SU-DHL-6 (cell line): ENCODE data around the gene INPP4A.

Source experiments
- H2AFZ ChIP-seq: fragments of 200-600 bp; sonication (generic); 2 replicates; pipeline ENCODE4 v1.6.1; 2014; ENCODE audit warnings: low read depth, mild to moderate bottlenecking, moderate library complexity, mixed read lengths, antibody characterized with exemption, low read length; ENCODE audit not compliant: severe bottlenecking
- H3F3A ChIP-seq: fragments of 200-600 bp; shearing (Covaris generic); 2 replicates; pipeline ENCODE4 v1.6.0; 2016; ENCODE audit warnings: antibody characterized with exemption, mild to moderate bottlenecking; ENCODE audit not compliant: insufficient read depth
- H3K27ac ChIP-seq: fragments of 200-600 bp; sonication (generic); 2 replicates; pipeline ENCODE4 v1.5.1; 2016; ENCODE audit warnings: low read depth, mild to moderate bottlenecking, low read length, moderate library complexity, mixed read lengths
- H3K27me3 ChIP-seq: fragments of 200-600 bp; sonication (generic), shearing (Covaris generic); 2 replicates; pipeline ENCODE4 v1.6.0; 2014; ENCODE audit warnings: mild to moderate bottlenecking, low read length
- H3K36me3 ChIP-seq: fragments of 200-600 bp; sonication (generic); 2 replicates; pipeline ENCODE4 v1.6.1; 2014; ENCODE audit warnings: mild to moderate bottlenecking, low read length, mixed read lengths
- H3K4me2 ChIP-seq: fragments of 300-600, 200-600 bp; shearing (Covaris generic), sonication (generic); 2 replicates; pipeline ENCODE4 v1.6.0; 2014; ENCODE audit warnings: low read length, low read depth, mild to moderate bottlenecking; ENCODE audit not compliant: poor library complexity, severe bottlenecking
- H3K4me3 ChIP-seq: fragments of 200-600 bp; sonication (generic); 2 replicates; pipeline ENCODE4 v1.5.1; 2014; ENCODE audit warnings: antibody characterized with exemption, low read length, mild to moderate bottlenecking, mixed read lengths; ENCODE audit not compliant: insufficient read depth, poor library complexity, severe bottlenecking
- H3K79me2 ChIP-seq: fragments of 200-600 bp; sonication (generic); 2 replicates; pipeline ENCODE4 v1.6.1; 2014; ENCODE audit warnings: mild to moderate bottlenecking, low read length, moderate library complexity; ENCODE audit not compliant: insufficient read depth
- H3K9ac ChIP-seq: fragments of 200-600 bp; sonication (generic); 2 replicates; pipeline ENCODE4 v1.7.0; 2014; ENCODE audit warnings: mild to moderate bottlenecking, low read length
- H3K9me2 ChIP-seq: fragments of 200-600 bp; sonication (generic); replicated peaks from 2 replicates; pipeline ENCODE4 v1.6.1; 2014; ENCODE audit warnings: low read length; ENCODE audit not compliant: insufficient read depth
- H3K9me3 ChIP-seq: fragments of 200-600 bp; sonication (generic); 2 replicates; pipeline ENCODE4 v1.6.1; 2014; ENCODE audit warnings: low read length, mixed read lengths; ENCODE audit not compliant: insufficient read depth
- H4K20me1 ChIP-seq: fragments of 200-600 bp; sonication (generic); 2 replicates; pipeline ENCODE4 v1.6.1; 2014; ENCODE audit warnings: low read depth, mild to moderate bottlenecking, antibody characterized with exemption, low read length, moderate library complexity, mixed read lengths
- CTCF ChIP-seq: fragments of 200-600 bp; sonication (generic); IDR thresholded peaks from one replicate; pipeline ENCODE4 v1.5.1; 2017; ENCODE audit warnings: antibody characterized with exemption, mild to moderate bottlenecking, low read length, moderate library complexity; ENCODE audit not compliant: insufficient read depth, poor library complexity, severe bottlenecking
- EZH2phosphoT487 ChIP-seq: fragments of 200-600 bp; sonication (generic), shearing (Covaris generic); conservative IDR thresholded peaks from 2 replicates; pipeline ENCODE4 v1.6.1; 2018; ENCODE audit warnings: mild to moderate bottlenecking, antibody characterized with exemption, low read length, moderate library complexity, mixed read lengths

INPP4A gene

GRCh38 chr2:98504381-98505109, 59.9 kb downstream of the INPP4A start:
- Histone ChIP-seq H3K27me3 (no peaks in the 10 kb centered on the region), H2AFZ (no peak overlapping the region), H3K79me2 (no peaks in the 10 kb centered on the region), H3K9ac (no peak overlapping the region), H3K4me3 (no peak overlapping the region), H3F3A (no peaks in the 10 kb centered on the region), H3K9me2 (no peaks in the 10 kb centered on the region), H3K9me3 (no peaks in the 10 kb centered on the region), H3K36me3 (no peaks in the 10 kb centered on the region), H3K4me2 (no peak overlapping the region), H3K27ac (no peak overlapping the region), H4K20me1 (no peaks in the 10 kb centered on the region)
- no peak for TF ChIP-seq EZH2phosphoT487
- TF ChIP-seq CTCF, result no peak

- Histone ChIP-seq H3K9ac (no peak overlapping the region), H3K36me3 (no peaks in the 10 kb centered on the region), H3K9me2 (no peaks in the 10 kb centered on the region), H3K9me3 (no peaks in the 10 kb centered on the region), H2AFZ (no peak overlapping the region), H3F3A (no peaks in the 10 kb centered on the region), H3K27me3 (no peaks in the 10 kb centered on the region), H4K20me1 (no peaks in the 10 kb centered on the region), H3K79me2 (no peaks in the 10 kb centered on the region), H3K4me3 (no peak overlapping the region), H3K4me2 (no peak overlapping the region), H3K27ac (no peak overlapping the region)
- TF ChIP-seq CTCF, result no peak
- no peak for TF ChIP-seq EZH2phosphoT487
Measured at GRCh38 chr2:98505311-98505808, 60.7 kb downstream of the INPP4A start.

- Histone ChIP-seq H3K4me2 (no peak overlapping the region), H3K9me2 (no peaks in the 10 kb centered on the region), H3K79me2 (no peaks in the 10 kb centered on the region), H3K36me3 (no peaks in the 10 kb centered on the region), H3K27ac (no peak overlapping the region), H3F3A (no peaks in the 10 kb centered on the region), H4K20me1 (no peaks in the 10 kb centered on the region), H3K4me3 (no peak overlapping the region), H3K27me3 (no peaks in the 10 kb centered on the region), H3K9me3 (no peaks in the 10 kb centered on the region), H2AFZ (no peak overlapping the region), H3K9ac (no peak overlapping the region)
- no peak for TF ChIP-seq EZH2phosphoT487
- TF ChIP-seq CTCF, result no peak
Measured at GRCh38 chr2:98505971-98506664, 61.5 kb downstream of the INPP4A start.
